CD4-positive, alpha-beta memory T cell (primary cell): ENCODE measurements around the gene TAS2R41. TPM values are rescaled to one million over a fixed set of nuclear protein-coding genes. Genes with fewer than 3 reads are reported as not detected.

Source experiments
- CTCF ChIA-PET: fragments of 350-600 bp; sonication (Branson Sonifier 250); formaldehyde crosslinking; loops from one replicate; lab custom pipeline; 2021; ENCODE audit warnings: inconsistent platforms; ENCODE audit not compliant: partially characterized antibody; lab: Charles Lee
- POLR2A ChIA-PET: fragments of 350-600 bp; sonication (Branson Sonifier 250); formaldehyde crosslinking; loops from one replicate; lab custom pipeline; 2021; ENCODE audit not compliant: partially characterized antibody; lab: Charles Lee
- DNase-seq, 5 donors: peaks; one replicate each; pipeline versions ENCODE4 v3.0.0 to v3.0.0-alpha.2; 2020 to 2022; ENCODE audit warnings: mixed read lengths in 1 of 5
- H3K27ac ChIP-seq: one replicate; pipeline ENCODE4 v1.7.0; 2013; ENCODE audit warnings: low read depth, low read length
- H3K27me3 ChIP-seq: 2 replicates; pipeline ENCODE4 v1.7.0; 2013; ENCODE audit warnings: mild to moderate bottlenecking, low read length, moderate library complexity; ENCODE audit not compliant: insufficient read depth
- H3K36me3 ChIP-seq: 2 replicates; pipeline ENCODE4 v1.7.0; 2013; ENCODE audit warnings: mild to moderate bottlenecking, low read length, moderate library complexity; ENCODE audit not compliant: insufficient read depth
- H3K4me1 ChIP-seq: 2 replicates; pipeline ENCODE4 v1.7.0; 2013; ENCODE audit warnings: mild to moderate bottlenecking, low read length, moderate library complexity; ENCODE audit not compliant: insufficient read depth
- H3K4me3 ChIP-seq, 2 donors: one replicate each; pipeline ENCODE4 v1.7.0; 2013; ENCODE audit warnings: low read length in 2 of 2, mild to moderate bottlenecking in 1 of 2
- H3K9me3 ChIP-seq, 2 donors: one replicate each; pipeline ENCODE4 v1.7.0; 2013; ENCODE audit warnings: low read length in 2 of 2, control low read depth in 1 of 2; ENCODE audit not compliant: control insufficient read depth in 1 of 2
- H3K27ac Mint-ChIP-seq, 7 donors: one replicate each; pipeline ENCODE4 v1.8.0; 2020 to 2021; ENCODE audit warnings: mixed read lengths in 7 of 7, mild to moderate bottlenecking in 6 of 7, inconsistent platforms in 3 of 7, moderate library complexity in 3 of 7
- H3K27me3 Mint-ChIP-seq, 2 donors: one replicate each; pipeline ENCODE4 v1.8.0; 2020 to 2021; ENCODE audit warnings: mixed read lengths in 2 of 2
- H3K36me3 Mint-ChIP-seq, 2 donors: one replicate each; pipeline ENCODE4 v1.8.0; 2020 to 2021; ENCODE audit warnings: mixed read lengths in 2 of 2, inconsistent platforms in 1 of 2, mild to moderate bottlenecking in 1 of 2
- H3K4me1 Mint-ChIP-seq, 4 donors: one replicate each; pipeline ENCODE4 v1.8.0; 2020 to 2021; ENCODE audit warnings: mixed read lengths in 4 of 4, mild to moderate bottlenecking in 1 of 4
- H3K4me3 Mint-ChIP-seq, 8 donors: one replicate each; pipeline ENCODE4 v1.8.0; 2020 to 2021; ENCODE audit warnings: mixed read lengths in 8 of 8, mild to moderate bottlenecking in 7 of 8, moderate library complexity in 6 of 8, inconsistent platforms in 3 of 8
- H3K9me3 Mint-ChIP-seq, 8 donors: one replicate each; pipeline ENCODE4 v1.8.0; 2020 to 2021; ENCODE audit warnings: mixed read lengths in 8 of 8, mild to moderate bottlenecking in 5 of 8, inconsistent platforms in 3 of 8, moderate library complexity in 1 of 8
- intact Hi-C: fragments of 100-400 bp; cut with micrococcal nuclease; formaldehyde crosslinking; loops from one replicate; pipeline ENCODE4 v1.15.1; 2023
- polyA plus RNA-seq, 2 donors: library from polyadenylated mRNA; unstranded; fragments of 300-500 nt; fragmentation: Illumina TruSeq; gene quantifications; one replicate each; pipeline ENCODE4 v1.2.3, GENCODE V29; 2021
- total RNA-seq, 2 experiments: library from RNA; stranded (reverse); gene quantifications; one replicate each; pipeline ENCODE4 v1.2.3, GENCODE V29; 2021

TAS2R41 gene
- total and polyA plus RNA-seq, 4 experiments from 2014 or later: 0.61 to 0.73 TPM; not detected in 2

DNA sequence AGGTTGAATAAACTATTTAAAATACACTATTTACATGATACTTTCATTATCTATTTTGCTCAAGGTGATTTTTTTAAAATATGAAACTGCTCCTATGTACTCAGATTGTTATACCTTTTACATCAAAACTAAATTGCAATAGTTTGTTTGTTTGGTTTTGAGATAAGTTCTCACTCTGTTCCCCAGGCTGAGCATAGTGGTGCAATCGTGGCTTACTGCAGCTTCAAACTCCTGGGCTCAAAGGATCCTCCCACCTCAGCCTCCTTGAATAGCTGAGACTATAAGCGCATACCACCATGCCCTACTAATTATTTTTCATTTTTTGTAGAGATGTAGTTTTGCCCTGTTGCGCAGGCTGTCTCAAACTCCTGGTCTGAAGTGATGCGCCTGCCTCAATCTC is 21.7 kb upstream of the TAS2R41 start:
- H3K4me3 ChIP-seq: no peak overlapping the region
- peaks cover 0 to 4% (median 0%) of the 10 kb centered on the region in 4 donors for H3K4me1 Mint-ChIP-seq
- H3K9me3 ChIP-seq: no peaks in the 10 kb centered on the region
- ChIA-PET POLR2A (no interaction called here), CTCF (interaction anchor here (1.5 kb wide), 1 partner anchor 16 kb away, joined by 3 read pairs; no protein-coding TSS in a partner anchor)
- no peaks in the 10 kb centered on the region for H3K4me1 ChIP-seq
- H3K36me3 Mint-ChIP-seq: peaks cover 0 to 15% of the 10 kb centered on the region in 2 donors
- intact Hi-C loops: no loop called here
- no peak for DNase-seq
- no peaks in the 10 kb centered on the region for H3K27me3 ChIP-seq
- peaks cover 0 to 2% of the 10 kb centered on the region in 2 donors for H3K27me3 Mint-ChIP-seq
- H3K4me3 Mint-ChIP-seq: no peak overlapping the region
- no peak overlapping the region for H3K27ac ChIP-seq
- H3K36me3 ChIP-seq: no peaks in the 10 kb centered on the region
- H3K9me3 Mint-ChIP-seq: peaks cover 0 to 5% (median 2%) of the 10 kb centered on the region in 8 donors
- no peak overlapping the region for H3K27ac Mint-ChIP-seq

- no peak for DNase-seq
- Mint-ChIP-seq H3K27me3 (no peaks in the 10 kb centered on the region), H3K4me1 (peaks cover 0 to 4% (median 0%) of the 10 kb centered on the region in 4 donors), H3K9me3 (peaks cover 0 to 10% (median 5%) of the 10 kb centered on the region in 8 donors), H3K4me3 (no peak overlapping the region), H3K36me3 (peaks cover 2 to 11% of the 10 kb centered on the region in 2 donors), H3K27ac (no peak overlapping the region)
- CTCF ChIA-PET: interaction anchor here (1.0 kb wide), 1 partner anchor 42 kb away, joined by 3 read pairs; no protein-coding TSS in a partner anchor
- Histone ChIP-seq H3K27ac (no peak overlapping the region), H3K4me3 (no peak overlapping the region), H3K9me3 (no peaks in the 10 kb centered on the region), H3K4me1 (no peaks in the 10 kb centered on the region), H3K36me3 (no peaks in the 10 kb centered on the region), H3K27me3 (no peaks in the 10 kb centered on the region)
- intact Hi-C loops: no loop called here
- POLR2A ChIA-PET: no interaction called here
Observed at GRCh38 chr7:143456992-143457793, 20.5 kb upstream of the TAS2R41 start.

DNA sequence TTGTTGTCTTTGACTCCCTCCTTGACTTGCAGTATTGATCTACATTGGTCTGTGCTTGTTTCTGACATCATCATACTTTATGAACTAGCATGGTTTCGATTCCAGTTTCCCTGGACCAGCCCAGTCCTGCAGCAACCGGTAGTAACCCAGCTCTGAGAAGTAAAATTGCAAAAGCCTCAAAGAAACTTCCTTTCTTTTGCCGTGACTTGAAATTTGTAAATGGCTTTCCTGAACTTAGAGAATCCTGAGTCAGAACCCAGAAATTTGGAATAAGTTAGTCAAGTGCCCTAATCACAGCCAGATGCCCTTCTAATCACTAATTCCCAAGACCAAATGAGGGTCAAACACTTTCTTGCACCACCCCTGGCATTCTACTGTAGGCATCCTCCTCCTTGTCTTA is 19.4 kb upstream of the TAS2R41 start:
- Histone ChIP-seq H3K36me3 (no peaks in the 10 kb centered on the region), H3K9me3 (no peaks in the 10 kb centered on the region), H3K27ac (no peak overlapping the region), H3K4me1 (no peaks in the 10 kb centered on the region), H3K27me3 (no peaks in the 10 kb centered on the region), H3K4me3 (no peak overlapping the region)
- POLR2A ChIA-PET: no interaction called here
- Mint-ChIP-seq H3K27me3 (no peaks in the 10 kb centered on the region), H3K9me3 (peaks cover 0 to 11% (median 7%) of the 10 kb centered on the region in 8 donors), H3K4me1 (peaks cover 0 to 4% (median 0%) of the 10 kb centered on the region in 4 donors), H3K4me3 (no peak overlapping the region), H3K36me3 (peaks cover 3 to 11% of the 10 kb centered on the region in 2 donors), H3K27ac (no peak overlapping the region)
- no peak for DNase-seq
- CTCF ChIA-PET: interaction anchor here (1.0 kb wide), 1 partner anchor 43 kb away, joined by 3 read pairs; no protein-coding TSS in a partner anchor
- intact Hi-C loops: no loop called here

DNA sequence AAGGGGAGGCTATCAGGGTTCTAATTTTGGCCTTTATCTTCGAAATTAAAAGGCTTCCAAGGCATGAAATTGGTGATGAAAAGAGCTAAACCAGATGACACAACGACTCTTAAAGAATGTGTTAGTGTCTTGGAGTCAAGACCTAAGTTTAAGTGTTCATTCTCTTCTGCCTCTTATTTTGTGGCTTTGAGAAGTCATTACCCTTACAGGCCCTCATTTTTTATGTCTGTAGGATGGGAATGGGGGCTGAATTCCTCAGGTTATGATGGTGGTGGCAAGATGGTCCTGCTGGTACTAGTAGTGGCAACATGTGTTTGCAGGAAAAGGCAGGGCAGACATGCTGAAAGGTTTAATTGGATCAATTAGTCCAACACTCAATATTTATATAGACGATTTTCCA is 19.0 kb upstream of the TAS2R41 start:
- H3K27ac ChIP-seq: no peak overlapping the region
- H3K9me3 Mint-ChIP-seq: peaks cover 0 to 11% (median 7%) of the 10 kb centered on the region in 8 donors
- no peaks in the 10 kb centered on the region for H3K27me3 ChIP-seq
- ChIA-PET POLR2A (no interaction called here), CTCF (no interaction called here)
- no peak overlapping the region for H3K4me3 Mint-ChIP-seq
- no peak overlapping the region for H3K27ac Mint-ChIP-seq
- H3K36me3 Mint-ChIP-seq: peaks cover 3 to 11% of the 10 kb centered on the region in 2 donors
- intact Hi-C loops: no loop called here
- H3K4me3 ChIP-seq: no peak overlapping the region
- H3K36me3 ChIP-seq: no peaks in the 10 kb centered on the region
- no peaks in the 10 kb centered on the region for H3K4me1 ChIP-seq
- peaks cover 0 to 3% (median 0%) of the 10 kb centered on the region in 4 donors for H3K4me1 Mint-ChIP-seq
- no peak for DNase-seq
- H3K27me3 Mint-ChIP-seq: no peaks in the 10 kb centered on the region
- no peaks in the 10 kb centered on the region for H3K9me3 ChIP-seq

DNA sequence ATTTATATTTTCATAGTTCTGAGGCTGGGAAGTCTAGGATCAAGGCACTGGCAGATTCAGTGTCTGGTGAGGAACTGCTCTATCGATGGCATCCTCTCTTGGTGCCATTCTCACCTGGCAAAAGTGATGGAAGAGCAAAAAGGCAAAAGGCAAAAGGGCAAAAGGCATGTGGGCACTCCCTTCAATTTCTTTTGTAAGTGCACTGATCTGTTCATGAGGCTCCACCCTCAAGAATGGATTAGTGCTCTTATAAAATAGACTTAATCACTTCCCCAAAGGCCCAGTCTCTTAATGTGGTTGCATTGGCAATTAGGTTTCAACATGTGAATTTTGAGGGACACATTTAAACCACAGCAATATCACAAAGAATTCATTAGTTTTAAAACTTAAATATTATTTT is 18.3 kb upstream of the TAS2R41 start:
- H3K27ac ChIP-seq: no peak overlapping the region

GRCh38 chr7:143460271-143460979 is 17.2 kb upstream of the TAS2R41 start:
- H3K4me1 Mint-ChIP-seq: no peaks in the 10 kb centered on the region
- peaks cover 3 to 11% (median 7%) of the 10 kb centered on the region in 8 donors for H3K9me3 Mint-ChIP-seq
- peaks cover 0 to 3% of the 10 kb centered on the region in 2 donors for H3K27me3 Mint-ChIP-seq
- H3K27ac Mint-ChIP-seq: no peak overlapping the region
- no peak overlapping the region for H3K4me3 Mint-ChIP-seq
- H3K27ac ChIP-seq: no peak overlapping the region
- H3K4me1 ChIP-seq: no peaks in the 10 kb centered on the region
- DNase-seq: no peak
- intact Hi-C loops: no loop called here
- no peak overlapping the region for H3K4me3 ChIP-seq
- H3K36me3 Mint-ChIP-seq: peaks cover 5 to 14% of the 10 kb centered on the region in 2 donors
- ChIA-PET POLR2A (no interaction called here), CTCF (no interaction called here)
- H3K27me3 ChIP-seq: no peaks in the 10 kb centered on the region
- H3K36me3 ChIP-seq: no peaks in the 10 kb centered on the region
- no peaks in the 10 kb centered on the region for H3K9me3 ChIP-seq

More for the DNA sequence above, 18.3 kb upstream of the TAS2R41 start:
- Mint-ChIP-seq H3K36me3 (peaks cover 3 to 11% of the 10 kb centered on the region in 2 donors), H3K4me1 (no peaks in the 10 kb centered on the region), H3K27me3 (no peaks in the 10 kb centered on the region), H3K4me3 (no peak overlapping the region), H3K27ac (no peak overlapping the region), H3K9me3 (peaks cover 0 to 11% (median 7%) of the 10 kb centered on the region in 8 donors)
- Histone ChIP-seq H3K36me3 (no peaks in the 10 kb centered on the region), H3K27me3 (no peaks in the 10 kb centered on the region), H3K4me3 (no peak overlapping the region), H3K9me3 (no peaks in the 10 kb centered on the region), H3K4me1 (no peaks in the 10 kb centered on the region)
- DNase-seq: no peak
- ChIA-PET CTCF (no interaction called here), POLR2A (no interaction called here)
- intact Hi-C loops: no loop called here

DNA sequence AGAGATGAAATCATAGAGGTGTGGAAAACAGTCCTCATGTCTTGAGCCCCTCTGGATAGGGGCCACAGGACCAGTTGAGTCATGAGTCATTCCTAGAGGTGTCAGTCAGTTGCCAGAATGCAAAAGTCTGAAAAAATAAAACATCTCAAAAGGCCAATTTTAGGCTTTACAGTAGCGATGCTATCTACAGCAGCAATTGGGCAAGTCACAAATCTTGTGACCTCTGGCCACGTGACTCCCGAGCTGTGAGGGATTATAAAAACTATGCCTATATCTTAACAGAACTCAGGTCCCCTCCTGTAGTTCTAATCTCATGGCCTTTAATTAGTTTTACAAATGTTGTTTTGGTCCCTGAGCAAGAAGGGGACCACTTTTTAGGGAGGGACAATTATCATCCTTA is 15.6 kb upstream of the TAS2R41 start:
- intact Hi-C loops: no loop called here
- H3K36me3 Mint-ChIP-seq: peaks cover 5 to 16% of the 10 kb centered on the region in 2 donors
- CTCF ChIA-PET: no interaction called here

More for the DNA sequence above, 15.6 kb upstream of the TAS2R41 start:
- Mint-ChIP-seq H3K27ac (no peak overlapping the region), H3K9me3 (peaks cover 3 to 11% (median 7%) of the 10 kb centered on the region in 8 donors), H3K4me3 (no peak overlapping the region), H3K27me3 (peaks cover 0 to 3% of the 10 kb centered on the region in 2 donors), H3K4me1 (no peaks in the 10 kb centered on the region)
- no peak overlapping the region for H3K4me3 ChIP-seq
- H3K27me3 ChIP-seq: no peaks in the 10 kb centered on the region
- no peaks in the 10 kb centered on the region for H3K36me3 ChIP-seq
- H3K9me3 ChIP-seq: no peaks in the 10 kb centered on the region
- H3K27ac ChIP-seq: no peak overlapping the region
- POLR2A ChIA-PET: no interaction called here
- H3K4me1 ChIP-seq: no peaks in the 10 kb centered on the region
- DNase-seq: no peak
